Mucosa of stomach (tissue), 1 donor: ENCODE data around the gene MAFG.

Experiments used
- H3K27me3 ChIP-seq: one replicate; pipeline ENCODE4 v1.7.0; 2013; ENCODE audit warnings: mild to moderate bottlenecking, low read length; ENCODE audit not compliant: control insufficient read depth, insufficient read depth
- H3K36me3 ChIP-seq: one replicate; pipeline ENCODE4 v1.7.0; 2013; ENCODE audit warnings: low read length; ENCODE audit not compliant: control insufficient read depth, insufficient read depth
- H3K4me1 ChIP-seq: one replicate; pipeline ENCODE4 v1.7.0; 2013; ENCODE audit warnings: mild to moderate bottlenecking, low read length; ENCODE audit not compliant: control insufficient read depth, insufficient read depth
- H3K4me3 ChIP-seq: one replicate; pipeline ENCODE4 v1.7.0; 2013; ENCODE audit warnings: low read length
- H3K9ac ChIP-seq: one replicate; pipeline ENCODE4 v1.7.0; 2013; ENCODE audit warnings: mild to moderate bottlenecking, low read length, moderate library complexity
- H3K9me3 ChIP-seq: one replicate; pipeline ENCODE4 v1.7.0; 2013; ENCODE audit warnings: mild to moderate bottlenecking, low read length, moderate library complexity; ENCODE audit not compliant: control insufficient read depth
- donor health status: Pancreatic carcinoma.

Gene MAFG

DNA sequence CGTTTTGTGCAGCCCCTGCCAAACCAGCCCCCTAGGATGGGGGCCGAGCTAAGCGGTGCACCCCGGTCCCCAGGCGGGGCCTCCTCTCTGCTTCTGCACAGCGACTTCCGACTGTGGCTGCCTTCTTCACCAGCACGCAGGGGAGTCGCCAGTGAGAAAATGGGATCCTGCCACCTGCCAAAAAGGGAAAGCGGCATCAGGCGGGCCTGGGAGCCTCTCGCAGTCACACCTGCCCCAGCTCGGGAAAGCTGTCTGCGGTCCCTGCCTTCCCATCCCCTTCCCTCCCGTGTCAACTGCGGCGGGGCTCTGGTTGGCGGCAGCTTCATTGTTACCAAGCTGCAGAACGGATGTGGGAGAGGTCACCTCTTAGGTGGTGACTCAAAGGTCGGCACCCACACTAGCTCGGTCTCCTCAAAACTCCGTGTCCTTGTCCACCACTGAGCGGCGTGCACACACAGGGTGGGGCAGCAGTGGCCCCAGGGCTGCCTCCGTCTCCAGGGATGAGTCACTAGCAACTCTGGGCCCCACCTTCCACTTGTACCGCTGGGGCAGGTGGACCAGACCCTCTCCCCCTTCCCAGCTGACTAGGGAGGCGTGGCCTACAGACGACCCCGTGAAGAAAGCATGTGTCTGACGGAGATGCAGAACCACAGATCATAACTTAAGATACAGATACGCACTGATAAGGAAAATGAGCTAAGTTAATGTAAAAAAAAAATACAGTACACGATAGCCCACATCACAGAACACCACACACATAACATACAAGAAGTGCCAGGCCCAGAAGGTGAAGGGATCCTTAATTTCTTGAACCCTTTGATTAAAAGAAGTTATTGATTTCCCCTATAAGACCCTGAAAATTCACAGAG, 14.9 kb downstream of the MAFG start:
- Histone ChIP-seq H3K4me3 (no peak overlapping the region), H3K9ac (no peak overlapping the region), H3K9me3 (no peaks in the 10 kb centered on the region), H3K36me3 (peaks cover 29% of the 10 kb centered on the region), H3K4me1 (peaks cover 53% of the 10 kb centered on the region), H3K27me3 (no peaks in the 10 kb centered on the region)

DNA sequence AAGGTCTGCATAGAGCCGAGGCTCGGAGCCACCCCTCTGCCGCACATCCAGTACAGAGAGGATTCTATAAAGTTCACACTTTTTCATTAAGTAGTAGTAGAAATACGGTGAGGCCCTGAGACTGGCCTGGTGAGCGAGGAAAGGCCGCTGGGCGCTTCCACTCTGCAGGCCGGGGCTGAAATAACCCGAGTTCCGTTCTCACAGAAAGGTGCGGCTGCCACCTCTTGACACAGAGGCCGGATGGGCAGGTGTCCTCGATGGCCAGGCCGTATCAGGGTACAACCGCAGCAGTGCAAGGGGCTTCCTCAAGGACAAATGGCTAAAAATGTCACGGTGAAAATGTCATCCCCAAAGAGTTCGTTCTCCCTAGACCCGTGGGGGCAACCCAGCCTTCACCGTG, 15.6 kb downstream of the MAFG start:
- Histone ChIP-seq H3K4me3 (no peak overlapping the region), H3K36me3 (peaks cover 31% of the 10 kb centered on the region), H3K9ac (no peak overlapping the region), H3K27me3 (no peaks in the 10 kb centered on the region), H3K4me1 (peaks cover 50% of the 10 kb centered on the region), H3K9me3 (no peaks in the 10 kb centered on the region)

DNA sequence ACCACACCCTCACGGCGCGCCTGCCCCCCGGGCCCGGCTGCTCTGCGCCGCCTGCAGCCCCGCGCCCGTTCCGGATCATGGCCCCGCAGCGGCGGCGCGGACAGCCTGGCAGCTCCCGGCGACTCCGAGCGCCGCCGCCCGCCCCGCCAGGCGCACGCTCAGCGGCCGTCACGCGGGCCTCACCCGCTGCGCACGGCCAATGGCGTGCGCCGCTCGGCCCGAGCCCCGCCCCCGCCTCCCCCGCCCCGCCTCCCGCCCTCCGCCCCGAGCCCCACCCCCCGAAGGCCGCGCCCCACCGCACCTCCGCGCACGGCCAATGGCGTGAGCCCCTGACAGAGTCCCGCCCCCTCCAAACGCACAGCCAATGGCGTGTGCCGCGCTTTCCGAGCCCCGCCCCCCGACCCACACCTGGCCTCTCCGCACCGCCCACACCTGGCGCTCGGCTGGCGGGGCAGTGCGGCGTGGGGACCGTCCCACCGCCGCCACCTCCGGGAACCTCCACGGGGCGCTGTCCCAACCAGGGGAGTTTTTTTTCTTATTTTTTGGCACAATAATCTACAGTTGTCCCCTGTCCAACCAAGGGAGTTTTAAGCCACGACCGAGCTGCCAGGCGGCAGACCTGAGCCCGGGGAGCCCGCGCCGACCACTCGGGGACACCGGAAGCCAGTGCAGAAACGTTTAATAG, 16.1 kb downstream of the MAFG start, which contains the start of gene PCYT2:
Gene PCYT2, minus strand, starts transcription at position 123 of the 685 bp plus-strand sequence. Its CDS starts 44 bp downstream, at position 79.
- H3K4me3 ChIP-seq = peak within 1 kb of the TSS; percentile 55
- H3K27me3 ChIP-seq = no peaks in the 10 kb centered on the region
- H3K9me3 ChIP-seq = no peaks in the 10 kb centered on the region
- peaks cover 45% of the 10 kb centered on the region for H3K4me1 ChIP-seq
- peaks cover 31% of the 10 kb centered on the region for H3K36me3 ChIP-seq
- peak within 1 kb of the TSS; percentile 67 for H3K9ac ChIP-seq

DNA sequence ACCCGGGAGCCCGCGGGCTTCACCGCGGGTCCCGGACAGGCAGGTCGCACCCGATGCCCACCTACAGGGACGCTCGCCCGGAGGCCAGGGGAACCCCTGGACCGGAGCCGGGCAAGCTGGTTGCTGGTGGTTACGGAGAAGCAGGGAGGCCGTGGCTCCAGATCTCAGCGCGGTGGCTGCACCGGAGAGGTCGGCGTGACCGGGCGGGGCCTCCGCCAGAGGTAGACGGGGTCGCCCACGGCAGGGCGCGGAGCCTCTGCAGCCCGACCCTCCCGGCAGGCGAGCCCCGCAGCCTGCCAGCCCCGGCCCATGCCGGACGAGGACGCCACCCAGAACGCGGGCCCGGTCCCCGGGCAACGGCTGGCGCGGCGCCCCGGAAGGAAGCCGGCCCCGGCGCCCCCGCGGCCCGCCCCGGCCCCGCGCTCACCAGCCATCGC, 16.7 kb downstream of the MAFG start:
- H3K36me3 ChIP-seq = peaks cover 28% of the 10 kb centered on the region
- H3K27me3 ChIP-seq = no peaks in the 10 kb centered on the region
- H3K4me3 ChIP-seq = peak overlapping the region; percentile 55
- H3K9ac ChIP-seq = peak overlapping the region; percentile 67
- H3K9me3 ChIP-seq = no peaks in the 10 kb centered on the region
- peaks cover 39% of the 10 kb centered on the region for H3K4me1 ChIP-seq

DNA sequence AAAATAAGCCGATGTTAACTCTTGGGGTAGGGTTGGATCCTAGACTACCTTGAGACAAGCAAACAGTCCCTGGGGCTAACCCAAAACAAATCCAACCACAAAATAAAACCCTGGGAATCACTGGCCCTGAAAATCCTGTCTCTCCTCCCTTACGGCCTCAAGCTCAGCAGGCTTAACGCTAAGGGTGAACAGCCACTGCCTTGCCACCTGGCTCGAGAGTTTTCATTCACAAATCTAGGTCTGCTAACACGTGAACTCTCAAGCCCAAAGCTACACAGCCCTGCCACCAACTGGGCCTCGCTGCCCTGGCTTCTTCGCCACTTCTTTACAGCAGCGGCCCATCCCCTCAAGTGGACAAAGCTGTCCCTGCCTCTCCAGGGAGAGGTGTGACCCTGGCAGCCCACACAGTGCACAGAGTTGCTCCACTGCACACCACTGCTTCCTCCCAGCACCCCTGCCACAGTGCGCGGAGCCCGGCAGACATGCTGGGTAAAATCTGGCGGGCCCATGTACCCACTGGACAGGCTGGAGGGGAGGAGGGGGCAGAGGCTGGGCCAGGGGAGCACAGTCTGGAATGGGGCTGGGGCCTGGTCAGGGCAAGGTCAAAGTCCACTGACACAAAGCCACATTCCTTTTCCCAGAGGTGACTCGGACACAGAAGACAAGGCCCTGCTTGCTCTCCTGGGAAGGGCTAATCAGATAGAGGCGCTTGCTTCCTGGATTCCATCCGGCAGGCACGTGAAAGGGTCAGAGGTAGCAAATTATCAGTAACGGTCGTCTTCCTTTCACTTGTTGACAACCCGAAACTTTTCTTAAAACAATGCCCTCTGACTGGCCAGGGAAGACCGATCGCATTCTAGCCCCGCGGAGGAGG, 17.3 kb downstream of the MAFG start:
- peaks cover 33% of the 10 kb centered on the region for H3K4me1 ChIP-seq
- peak overlapping the region; percentile 67 for H3K9ac ChIP-seq
- H3K36me3 ChIP-seq = peaks cover 22% of the 10 kb centered on the region
- no peaks in the 10 kb centered on the region for H3K9me3 ChIP-seq
- H3K4me3 ChIP-seq = peak overlapping the region; percentile 55
- no peaks in the 10 kb centered on the region for H3K27me3 ChIP-seq

DNA sequence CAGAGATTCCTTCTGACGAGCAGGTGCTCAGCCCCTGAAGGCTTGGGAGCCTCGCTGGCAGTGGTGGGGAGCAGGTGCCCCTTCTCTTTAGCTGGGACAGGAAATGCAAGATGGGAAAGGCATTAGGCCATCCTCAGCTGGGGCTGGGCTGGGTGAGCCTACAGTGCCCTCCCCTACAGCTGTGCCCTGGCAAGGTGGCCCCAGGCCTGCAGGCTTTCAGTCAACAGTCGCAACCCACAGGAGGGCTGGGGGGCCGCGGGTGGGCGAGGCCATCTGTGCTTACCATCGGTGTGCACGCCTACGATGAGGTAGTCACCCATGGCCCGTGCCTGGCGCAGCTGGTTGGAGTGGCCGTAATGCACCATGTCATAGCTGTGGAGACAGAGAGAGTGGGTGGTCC, 18.3 kb downstream of the MAFG start:
- Histone ChIP-seq H3K4me1 (peaks cover 33% of the 10 kb centered on the region), H3K27me3 (no peaks in the 10 kb centered on the region), H3K9me3 (no peaks in the 10 kb centered on the region), H3K4me3 (no peak overlapping the region), H3K36me3 (peaks cover 13% of the 10 kb centered on the region), H3K9ac (no peak overlapping the region)

DNA sequence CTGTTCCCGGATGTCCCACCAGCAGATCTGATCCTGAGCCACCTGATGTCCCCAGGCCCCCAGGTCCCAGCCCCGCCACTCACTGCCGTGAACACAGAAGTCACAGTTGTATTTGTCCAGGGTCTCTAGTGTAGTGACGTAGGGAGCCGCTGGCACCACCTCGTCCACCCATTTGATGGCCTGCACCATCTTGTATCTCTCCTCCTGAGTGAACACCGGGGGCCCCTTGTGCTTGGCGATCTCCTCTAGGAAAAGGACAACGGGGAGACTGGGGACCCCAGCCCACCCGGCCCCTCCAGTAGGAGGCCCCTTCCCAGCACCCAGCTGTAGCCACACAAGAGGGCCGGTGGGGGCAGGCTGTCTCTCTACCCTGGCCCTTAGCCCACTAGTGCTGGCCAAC, 18.7 kb downstream of the MAFG start:
- Histone ChIP-seq H3K36me3 (peaks cover 9% of the 10 kb centered on the region), H3K9ac (no peak overlapping the region), H3K9me3 (no peaks in the 10 kb centered on the region), H3K27me3 (no peaks in the 10 kb centered on the region), H3K4me3 (no peak overlapping the region), H3K4me1 (peaks cover 33% of the 10 kb centered on the region)

DNA sequence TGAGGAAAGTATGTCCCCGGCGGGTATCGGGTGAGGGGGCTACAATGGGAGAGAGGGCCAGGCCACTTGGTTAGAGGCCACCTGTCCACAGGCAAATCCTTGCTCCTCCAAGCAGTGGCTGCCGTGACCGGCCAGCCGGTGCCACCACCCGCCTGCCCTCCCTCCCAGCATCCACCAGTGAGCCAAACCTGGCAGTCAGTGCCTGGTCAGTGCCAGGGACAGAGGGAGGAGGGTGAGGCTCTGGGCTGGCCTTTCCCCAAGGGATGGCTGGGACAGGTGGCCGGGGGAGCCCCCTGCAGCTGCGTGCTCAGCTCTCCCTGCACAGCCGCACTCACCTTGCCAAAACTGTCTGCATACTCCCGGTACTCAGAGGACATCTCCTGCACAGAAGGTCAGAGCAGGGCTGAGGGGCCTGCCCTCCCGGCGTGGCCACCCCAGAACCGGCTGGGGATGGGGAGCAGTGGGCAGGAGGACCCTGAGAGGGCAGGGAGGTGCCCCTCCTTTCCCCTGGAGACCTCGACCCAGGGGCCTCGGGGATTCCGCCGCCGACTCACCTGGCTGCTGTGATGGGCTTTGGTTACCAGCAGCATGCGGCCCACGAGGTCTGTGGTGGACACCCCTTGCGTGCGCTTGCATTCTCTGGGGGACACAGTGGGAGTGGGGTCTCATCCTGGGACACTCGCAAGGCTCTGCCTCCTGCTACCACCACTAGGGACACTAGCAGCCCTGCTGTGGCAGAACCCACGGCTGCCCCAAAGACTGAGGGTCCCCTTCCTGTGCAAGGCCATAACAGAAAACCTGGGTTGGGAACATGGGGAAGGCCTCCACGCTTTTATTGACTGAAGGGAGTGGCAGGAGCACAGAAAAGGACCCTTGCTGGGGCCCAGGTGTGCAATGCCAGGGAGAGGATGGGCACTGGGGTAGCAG, 20.1 kb downstream of the MAFG start:
- Histone ChIP-seq H3K4me1 (peaks cover 36% of the 10 kb centered on the region), H3K27me3 (peaks cover 4% of the 10 kb centered on the region), H3K36me3 (peaks cover 3% of the 10 kb centered on the region), H3K9ac (no peak overlapping the region), H3K9me3 (no peaks in the 10 kb centered on the region), H3K4me3 (no peak overlapping the region)

DNA sequence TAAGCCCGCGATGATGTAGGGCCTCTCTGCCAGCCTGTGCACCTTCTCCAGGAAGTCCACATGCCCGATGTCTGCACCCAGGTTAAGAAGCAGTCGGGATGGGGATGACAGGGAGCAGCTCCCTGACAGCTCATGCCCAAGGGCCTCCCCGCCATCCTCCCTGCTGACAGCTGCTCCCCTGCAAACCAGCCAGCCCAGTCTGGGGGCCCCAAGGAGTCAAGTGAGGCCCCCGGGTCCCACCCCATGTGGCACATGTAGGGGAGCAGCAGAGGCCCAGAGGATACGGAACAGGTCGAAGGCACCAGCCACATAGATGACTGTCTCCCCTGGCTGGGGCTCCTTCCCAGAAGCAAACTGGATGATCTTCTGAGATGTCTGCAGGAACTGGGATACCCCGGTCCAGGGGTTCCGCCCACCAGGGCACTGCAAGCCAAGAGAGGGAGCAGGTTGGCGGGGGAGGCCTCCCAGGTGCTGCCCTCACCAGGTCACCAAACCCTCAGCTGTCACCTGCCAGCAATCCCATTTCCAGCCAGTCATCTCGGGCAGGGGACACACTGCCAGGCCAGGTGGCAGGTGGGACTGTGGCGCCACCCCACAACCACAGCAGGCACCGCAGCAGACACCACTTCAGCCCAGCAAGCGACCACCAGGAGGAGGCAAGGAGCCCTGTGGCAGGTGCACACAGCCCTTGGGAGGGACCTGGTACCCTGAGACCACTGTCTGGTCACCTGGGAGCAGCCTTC, 20.9 kb downstream of the MAFG start:
- Histone ChIP-seq H3K4me1 (peaks cover 32% of the 10 kb centered on the region), H3K27me3 (peaks cover 7% of the 10 kb centered on the region), H3K9ac (no peak overlapping the region), H3K9me3 (no peaks in the 10 kb centered on the region), H3K4me3 (no peak overlapping the region), H3K36me3 (peaks cover 3% of the 10 kb centered on the region)

DNA sequence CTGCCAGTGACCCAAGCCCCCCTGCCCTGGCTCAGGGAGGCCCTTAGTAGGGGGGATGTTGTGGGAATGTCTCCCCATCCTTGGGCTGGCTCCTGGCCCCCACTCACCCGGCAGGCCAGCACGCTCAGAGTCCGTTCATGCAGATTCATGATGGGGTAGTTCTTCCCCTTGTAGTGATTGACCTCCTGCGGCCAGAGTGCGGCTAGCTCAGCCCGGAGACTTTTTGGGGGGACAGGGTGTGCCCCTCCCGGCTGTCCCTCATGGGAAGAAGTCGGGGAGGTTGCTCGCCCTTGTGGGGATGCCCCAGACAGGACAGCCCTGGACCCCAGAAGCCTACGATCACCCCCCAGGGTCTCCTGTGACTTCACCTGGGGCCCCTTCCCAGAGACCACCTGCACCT, 21.5 kb downstream of the MAFG start:
- no peak overlapping the region for H3K9ac ChIP-seq

More for the DNA sequence above, 21.5 kb downstream of the MAFG start:
- peaks cover 3% of the 10 kb centered on the region for H3K36me3 ChIP-seq
- H3K4me1 ChIP-seq = peaks cover 33% of the 10 kb centered on the region
- H3K27me3 ChIP-seq = peaks cover 10% of the 10 kb centered on the region
- H3K4me3 ChIP-seq = no peak overlapping the region
- H3K9me3 ChIP-seq = no peaks in the 10 kb centered on the region
